T-cell (primary cell): ENCODE results near the gene TSPAN9. TPM values are rescaled to one million over a fixed set of nuclear protein-coding genes. Genes with fewer than 3 reads are reported as not detected.

Experiments used
- ATAC-seq, 4 experiments: fragments of 200-7000 bp in 3 of 4; fragments of 150-1000 bp in 1 of 4; cut with Tn5 transposase; replicated peaks in 1 of 4; 1 replicate in 3 of 4; 2 replicates in 1 of 4; pipeline ENCODE4 v1.10.0; 2021; ENCODE audit warnings: moderate library complexity in 3 of 4, mild to moderate bottlenecking in 2 of 4, moderate number of reproducible peaks in 1 of 4
- CTCF ChIA-PET, 2 donors: fragments of 300-600 bp; sonication (Branson Sonifier 250); formaldehyde crosslinking; loops; one replicate each; lab custom pipeline; 2022; ENCODE audit warnings: antibody characterized with exemption in 2 of 2; lab: Charles Lee
- POLR2A ChIA-PET, 2 donors: fragments of 300-600 bp; sonication (Branson Sonifier 250); formaldehyde crosslinking; loops; one replicate each; lab custom pipeline; 2022; ENCODE audit warnings: antibody characterized with exemption in 2 of 2; lab: Charles Lee
- DNase-seq, 35 experiments: peaks; one replicate each; pipeline versions ENCODE4 v3.0.0 to v3.0.0-alpha.2; 2013 to 2023
- H3K27ac ChIP-seq: one replicate; pipeline ENCODE4 v1.5.1; 2013; ENCODE audit warnings: low read length
- H3K27me3 ChIP-seq, 2 experiments: replicated peaks in 1 of 2; 1 replicate in 1 of 2; 2 replicates in 1 of 2; pipeline versions ENCODE4 v1.6.1 to v1.7.0; 2013; ENCODE audit warnings: low read length in 1 of 2, mixed read lengths in 1 of 2; ENCODE audit not compliant: control insufficient read depth in 2 of 2, insufficient read depth in 2 of 2; ENCODE audit errors: extremely low read depth in 1 of 2
- H3K36me3 ChIP-seq, 2 donors: 1 replicate in 1 of 2; 2 replicates in 1 of 2; pipeline versions ENCODE4 v1.6.1 to v1.7.0; 2013; ENCODE audit warnings: low read length in 1 of 2; ENCODE audit not compliant: control insufficient read depth in 2 of 2, insufficient read depth in 1 of 2; ENCODE audit errors: extremely low read depth in 1 of 2
- H3K4me1 ChIP-seq, 2 experiments: 1 replicate in 1 of 2; 2 replicates in 1 of 2; pipeline versions ENCODE4 v1.6.1 to v1.7.0; 2013; ENCODE audit warnings: low read length in 2 of 2, mixed read lengths in 1 of 2; ENCODE audit not compliant: insufficient read depth in 2 of 2, control insufficient read depth in 1 of 2; ENCODE audit errors: extremely low read depth in 1 of 2
- H3K4me3 ChIP-seq, 2 donors: 1 replicate in 1 of 2; 2 replicates in 1 of 2; pipeline versions ENCODE4 v1.5.1 to v1.7.0; 2013; ENCODE audit warnings: mild to moderate bottlenecking in 2 of 2, low read length in 1 of 2, moderate library complexity in 1 of 2; ENCODE audit not compliant: control insufficient read depth in 1 of 2; ENCODE audit errors: extremely low read depth in 1 of 2
- H3K9me3 ChIP-seq: 2 replicates; pipeline ENCODE4 v1.7.0; 2013
- H3K27ac Mint-ChIP-seq, 2 donors: one replicate each; pipeline ENCODE4 v1.8.0; 2020 to 2021; ENCODE audit warnings: mild to moderate bottlenecking in 2 of 2, mixed read lengths in 2 of 2
- H3K27me3 Mint-ChIP-seq, 2 donors: one replicate each; pipeline ENCODE4 v1.8.0; 2021 to 2022; ENCODE audit warnings: mixed read lengths in 2 of 2
- H3K36me3 Mint-ChIP-seq: one replicate; pipeline ENCODE4 v1.8.0; 2021; ENCODE audit warnings: mixed read lengths
- H3K4me1 Mint-ChIP-seq, 3 donors: one replicate each; pipeline ENCODE4 v1.8.0; 2020 to 2022; ENCODE audit warnings: mixed read lengths in 3 of 3, mild to moderate bottlenecking in 1 of 3
- H3K4me3 Mint-ChIP-seq, 3 donors: one replicate each; pipeline ENCODE4 v1.8.0; 2020 to 2022; ENCODE audit warnings: mild to moderate bottlenecking in 3 of 3, mixed read lengths in 3 of 3, moderate library complexity in 3 of 3
- H3K9me3 Mint-ChIP-seq, 3 donors: one replicate each; pipeline ENCODE4 v1.8.0; 2020 to 2022; ENCODE audit warnings: mixed read lengths in 3 of 3
- WGBS: methylation state at CpG from one replicate; pipeline ENCODE4 v1.1.5; 2013; ENCODE audit warnings: missing lambda C conversion rate; ENCODE audit not compliant: insufficient coverage; 5-methylcytosine and 5-hydroxymethylcytosine counted together
- total RNA-seq, 35 experiments: library from RNA in 6 of 35; stranded (reverse) in 6 of 35; fragments of 120-200 nt in 1 of 35; gene quantifications; one replicate each; pipeline versions ENCODE4 v1.2.1 to v1.2.4 and lab custom pipeline; 2013 to 2026

The TSPAN9 gene
- total RNA-seq, 5 donors from 2014 or later (not counting 1 experiment from before 2014, with no cell fraction given) = 0.56 to 1.1 (median 0.70) TPM

- no peak overlapping the region for H3K27ac ChIP-seq
- CTCF ChIA-PET = no interaction called here
- Mint-ChIP-seq H3K4me3 (no peak overlapping the region), H3K36me3 (no peaks in the 10 kb centered on the region), H3K4me1 (no peaks in the 10 kb centered on the region), H3K27me3 (peaks cover 12% of the 10 kb centered on the region in 2 donors), H3K9me3 (no peaks in the 10 kb centered on the region), H3K27ac (no peak overlapping the region)
- H3K4me3 ChIP-seq = no peak overlapping the region
- no peaks in the 10 kb centered on the region for H3K4me1 ChIP-seq
- peaks cover 0 to 16% of the 10 kb centered on the region in 2 experiments for H3K27me3 ChIP-seq
- DNase-seq = no peak
- no peak for ATAC-seq
- 82% methylated on average over 9 of the region's 16 CpGs for WGBS
- no peaks in the 10 kb centered on the region for H3K9me3 ChIP-seq
- H3K36me3 ChIP-seq = no peaks in the 10 kb centered on the region
- POLR2A ChIA-PET = no interaction called here
Observed at GRCh38 chr12:3236345-3237187, 159.4 kb downstream of the TSPAN9 start.

GRCh38 chr12:3238196-3238595, 161.0 kb downstream of the TSPAN9 start:
- ChIA-PET POLR2A (no interaction called here), CTCF (no interaction called here)
- no peaks in the 10 kb centered on the region for H3K9me3 Mint-ChIP-seq
- Histone ChIP-seq H3K27ac (no peak overlapping the region), H3K4me1 (no peaks in the 10 kb centered on the region), H3K36me3 (no peaks in the 10 kb centered on the region), H3K9me3 (no peaks in the 10 kb centered on the region), H3K4me3 (no peak overlapping the region), H3K27me3 (peaks cover 0 to 13% of the 10 kb centered on the region in 2 experiments)
- H3K4me1 Mint-ChIP-seq = no peaks in the 10 kb centered on the region
- H3K27me3 Mint-ChIP-seq = peaks cover 9% of the 10 kb centered on the region in 2 donors
- H3K4me3 Mint-ChIP-seq = no peak overlapping the region
- no peak for DNase-seq
- 62% methylated on average over 3 of the region's 11 CpGs for WGBS
- H3K36me3 Mint-ChIP-seq = no peaks in the 10 kb centered on the region
- ATAC-seq = no peak
- no peak overlapping the region for H3K27ac Mint-ChIP-seq

- Histone ChIP-seq H3K27me3 (peaks cover 0 to 8% of the 10 kb centered on the region in 2 experiments), H3K36me3 (no peaks in the 10 kb centered on the region), H3K9me3 (no peaks in the 10 kb centered on the region), H3K4me3 (no peak overlapping the region), H3K4me1 (no peaks in the 10 kb centered on the region), H3K27ac (no peak overlapping the region)
- H3K4me1 Mint-ChIP-seq = no peaks in the 10 kb centered on the region
- POLR2A ChIA-PET = no interaction called here
- CTCF ChIA-PET = no interaction called here
- H3K27ac Mint-ChIP-seq = no peak overlapping the region
- no peak overlapping the region for H3K4me3 Mint-ChIP-seq
- DNase-seq = no peak
- no peak for ATAC-seq
- no peaks in the 10 kb centered on the region for H3K9me3 Mint-ChIP-seq
- H3K36me3 Mint-ChIP-seq = no peaks in the 10 kb centered on the region
- 87% methylated on average over 10 of the region's 15 CpGs for WGBS
- H3K27me3 Mint-ChIP-seq = no peaks in the 10 kb centered on the region
Observed at GRCh38 chr12:3241621-3242020, 164.4 kb downstream of the TSPAN9 start.

- ATAC-seq = no peak
- H3K36me3 ChIP-seq = no peaks in the 10 kb centered on the region
- Mint-ChIP-seq H3K4me3 (no peak overlapping the region), H3K36me3 (no peaks in the 10 kb centered on the region), H3K4me1 (no peaks in the 10 kb centered on the region), H3K27me3 (no peaks in the 10 kb centered on the region), H3K9me3 (no peaks in the 10 kb centered on the region), H3K27ac (no peak overlapping the region)
- no peaks in the 10 kb centered on the region for H3K9me3 ChIP-seq
- WGBS = 85% methylated on average over 8 of the region's 10 CpGs
- ChIA-PET CTCF (no interaction called here), POLR2A (no interaction called here)
- H3K27ac ChIP-seq = no peak overlapping the region
- no peaks in the 10 kb centered on the region for H3K4me1 ChIP-seq
- H3K4me3 ChIP-seq = no peak overlapping the region
- peaks cover 0 to 7% of the 10 kb centered on the region in 2 experiments for H3K27me3 ChIP-seq
- DNase-seq = no peak
Observed at GRCh38 chr12:3242199-3242863, 165.2 kb downstream of the TSPAN9 start.

- DNase-seq (no peak), ATAC-seq (no peak)
- Mint-ChIP-seq H3K36me3 (no peaks in the 10 kb centered on the region), H3K9me3 (no peaks in the 10 kb centered on the region), H3K27me3 (peaks cover 0 to 2% of the 10 kb centered on the region in 2 donors), H3K27ac (no peak overlapping the region), H3K4me1 (no peaks in the 10 kb centered on the region), H3K4me3 (no peak overlapping the region)
- POLR2A ChIA-PET = no interaction called here
- CTCF ChIA-PET = no interaction called here
- H3K27me3 ChIP-seq = peaks cover 0 to 2% of the 10 kb centered on the region in 2 experiments
- WGBS = 50% methylated on average over 14 of the region's 14 CpGs
- H3K36me3 ChIP-seq = no peaks in the 10 kb centered on the region
- H3K9me3 ChIP-seq = no peaks in the 10 kb centered on the region
- no peak overlapping the region for H3K4me3 ChIP-seq
- H3K27ac ChIP-seq = no peak overlapping the region
- H3K4me1 ChIP-seq = no peaks in the 10 kb centered on the region
Observed at GRCh38 chr12:3243376-3244084, 166.4 kb downstream of the TSPAN9 start.

GRCh38 chr12:3244219-3244750, 167.1 kb downstream of the TSPAN9 start:
- H3K27ac ChIP-seq = no peak overlapping the region
- H3K36me3 Mint-ChIP-seq = no peaks in the 10 kb centered on the region
- H3K4me1 Mint-ChIP-seq = peaks cover 3 to 4% (median 4%) of the 10 kb centered on the region in 3 donors
- H3K27me3 ChIP-seq = peaks cover 0 to 8% of the 10 kb centered on the region in 2 experiments
- no peak for ATAC-seq
- H3K27ac Mint-ChIP-seq = no peak overlapping the region
- H3K4me3 ChIP-seq = no peak overlapping the region
- ChIA-PET CTCF (no interaction called here), POLR2A (no interaction called here)
- no peak overlapping the region for H3K4me3 Mint-ChIP-seq
- H3K4me1 ChIP-seq = peaks cover 0 to 3% of the 10 kb centered on the region in 2 experiments
- no peaks in the 10 kb centered on the region for H3K36me3 ChIP-seq
- H3K27me3 Mint-ChIP-seq = peaks cover 4 to 5% of the 10 kb centered on the region in 2 donors
- whole genome bisulfite sequencing = 76% methylated on average over 7 of the region's 20 CpGs
- no peaks in the 10 kb centered on the region for H3K9me3 Mint-ChIP-seq
- DNase-seq = no peak
- H3K9me3 ChIP-seq = no peaks in the 10 kb centered on the region
